Kidney epithelial cell (primary cell): ENCODE results near the gene FAM78B. TPM values are rescaled to one million over a fixed set of nuclear protein-coding genes. Genes with fewer than 3 reads are reported as not detected.
A peak's percentile ranks its signal among the peaks of the same experiment; 100 is the strongest.

Source experiments
- DNase-seq: peaks from one replicate; pipeline ENCODE4 v3.0.0-alpha.2; 2010; ENCODE audit warnings: low read depth
- H3K27me3 ChIP-seq: 2 replicates; pipeline ENCODE4 v1.6.0; 2011; ENCODE audit warnings: low read length; ENCODE audit not compliant: control insufficient read depth, insufficient read depth
- H3K36me3 ChIP-seq: 2 replicates; pipeline ENCODE4 v1.5.1; 2011; ENCODE audit warnings: low read length; ENCODE audit not compliant: control insufficient read depth, insufficient read depth
- H3K4me3 ChIP-seq: 2 replicates; pipeline ENCODE4 v1.5.1; 2011; ENCODE audit warnings: low read depth, mild to moderate bottlenecking, control low read depth, low read length
- total RNA-seq: library from RNA; depleted of rRNA; stranded (reverse); fragments of >200 nt; gene quantifications from 2 replicates; pipeline ENCODE4 v1.2.3, GENCODE V29; 2015
- TF ChIP-seq, protein P1 (sequence below): IDR thresholded peaks from 2 replicates; pipeline ENCODE4 v1.5.1; 2011; ENCODE audit warnings: mild to moderate bottlenecking, moderate library complexity, low read length, control low read depth, inconsistent platforms; ENCODE audit not compliant: insufficient read depth, poor library complexity, severe bottlenecking

The FAM78B gene
- total RNA-seq, 1 donor from 2014 or later: 0.33 TPM

DNA sequence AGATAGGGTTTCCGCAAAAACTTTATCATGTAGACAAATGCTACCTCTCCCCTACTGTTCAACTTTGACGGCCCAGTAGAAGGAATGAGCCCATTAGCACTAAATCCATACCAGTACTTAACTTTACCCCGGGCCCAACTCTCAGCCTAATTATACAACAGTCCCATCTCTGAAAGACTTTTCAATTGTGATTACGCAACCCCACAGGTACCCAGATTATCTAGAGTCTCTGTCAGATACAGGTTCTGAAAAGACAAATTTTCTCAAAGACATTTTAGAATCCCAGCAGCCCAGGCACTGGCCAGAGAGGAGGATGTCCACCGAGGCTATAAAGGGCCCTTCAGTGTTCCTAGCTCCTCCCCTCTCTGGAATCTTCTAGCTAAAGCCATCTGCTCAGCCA, 15.0 kb downstream of the FAM78B start:
- Histone ChIP-seq H3K4me3 (no peak overlapping the region), H3K36me3 (no peaks in the 10 kb centered on the region), H3K27me3 (no peaks in the 10 kb centered on the region)
- TF ChIP-seq, protein P1, sequence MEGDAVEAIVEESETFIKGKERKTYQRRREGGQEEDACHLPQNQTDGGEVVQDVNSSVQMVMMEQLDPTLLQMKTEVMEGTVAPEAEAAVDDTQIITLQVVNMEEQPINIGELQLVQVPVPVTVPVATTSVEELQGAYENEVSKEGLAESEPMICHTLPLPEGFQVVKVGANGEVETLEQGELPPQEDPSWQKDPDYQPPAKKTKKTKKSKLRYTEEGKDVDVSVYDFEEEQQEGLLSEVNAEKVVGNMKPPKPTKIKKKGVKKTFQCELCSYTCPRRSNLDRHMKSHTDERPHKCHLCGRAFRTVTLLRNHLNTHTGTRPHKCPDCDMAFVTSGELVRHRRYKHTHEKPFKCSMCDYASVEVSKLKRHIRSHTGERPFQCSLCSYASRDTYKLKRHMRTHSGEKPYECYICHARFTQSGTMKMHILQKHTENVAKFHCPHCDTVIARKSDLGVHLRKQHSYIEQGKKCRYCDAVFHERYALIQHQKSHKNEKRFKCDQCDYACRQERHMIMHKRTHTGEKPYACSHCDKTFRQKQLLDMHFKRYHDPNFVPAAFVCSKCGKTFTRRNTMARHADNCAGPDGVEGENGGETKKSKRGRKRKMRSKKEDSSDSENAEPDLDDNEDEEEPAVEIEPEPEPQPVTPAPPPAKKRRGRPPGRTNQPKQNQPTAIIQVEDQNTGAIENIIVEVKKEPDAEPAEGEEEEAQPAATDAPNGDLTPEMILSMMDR: no peak
- DNase-seq: no peak

DNA sequence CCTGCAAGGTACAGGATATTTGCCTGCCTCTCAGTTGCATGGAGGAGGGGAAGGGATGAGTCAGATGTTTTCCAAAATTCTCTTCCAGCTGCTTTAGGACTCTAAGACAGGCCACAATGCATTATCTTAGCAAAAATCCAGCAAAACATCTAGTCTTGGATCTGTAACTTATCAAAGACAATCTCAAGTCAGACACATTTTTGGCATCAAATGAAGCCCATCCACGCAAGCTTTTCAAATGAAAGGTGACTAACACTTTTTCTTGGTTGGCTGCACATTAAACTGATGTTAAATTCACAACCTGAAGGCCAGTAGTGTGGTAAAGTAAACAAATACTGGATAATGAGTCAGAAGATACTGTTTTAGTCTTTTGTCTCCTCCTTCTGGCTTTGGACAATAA, 21.3 kb downstream of the FAM78B start:
- TF ChIP-seq, protein P1: no peak
- Histone ChIP-seq H3K4me3 (no peak overlapping the region), H3K27me3 (peaks cover 2% of the 10 kb centered on the region), H3K36me3 (no peaks in the 10 kb centered on the region)
- DNase-seq: peak; percentile 19

DNA sequence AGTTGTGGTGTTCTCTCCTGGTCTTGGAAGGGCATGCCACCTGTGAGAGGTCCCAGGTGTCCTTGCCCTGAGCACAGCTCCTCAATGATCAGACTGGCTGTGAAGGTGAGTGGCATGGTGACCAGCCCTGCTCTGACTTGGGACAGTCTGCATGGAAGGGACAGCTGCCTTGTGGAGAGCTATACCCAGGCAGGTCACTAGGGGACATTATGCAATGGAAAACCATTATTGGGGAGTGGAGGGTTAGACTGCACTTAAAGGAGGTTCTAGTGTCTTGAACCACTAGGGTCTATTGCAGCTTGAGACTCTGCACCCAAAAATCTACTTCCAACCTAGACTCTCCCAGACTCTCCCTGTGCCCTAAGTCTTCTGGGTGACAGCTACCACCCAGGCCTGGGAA, 24.8 kb downstream of the FAM78B start:
- Histone ChIP-seq H3K36me3 (no peaks in the 10 kb centered on the region), H3K27me3 (peaks cover 6% of the 10 kb centered on the region), H3K4me3 (no peak overlapping the region)
- DNase-seq: no peak
- TF ChIP-seq, protein P1: no peak

DNA sequence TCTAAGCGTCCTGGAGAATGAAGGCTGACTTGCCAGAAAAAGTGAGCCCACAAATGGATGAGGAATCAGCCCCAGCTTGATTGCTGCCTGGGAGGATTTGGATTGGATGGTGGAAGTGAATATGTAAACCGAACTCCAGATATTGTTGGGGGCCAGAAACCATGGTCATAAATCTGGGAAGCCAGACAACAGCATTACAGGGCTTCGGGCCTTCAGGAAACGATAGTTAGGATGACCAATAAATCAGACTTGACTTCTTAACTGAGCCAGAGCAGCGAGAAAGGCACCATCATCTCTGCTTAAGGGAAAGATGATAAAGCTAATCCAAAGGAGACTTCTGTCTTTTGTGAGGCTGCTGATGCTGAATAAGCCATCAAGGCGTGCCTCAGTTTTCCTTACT, 26.6 kb downstream of the FAM78B start:
- TF ChIP-seq, protein P1: no peak
- H3K36me3 ChIP-seq: no peaks in the 10 kb centered on the region
- no peak overlapping the region for H3K4me3 ChIP-seq
- no peak for DNase-seq
- H3K27me3 ChIP-seq: peaks cover 6% of the 10 kb centered on the region

DNA sequence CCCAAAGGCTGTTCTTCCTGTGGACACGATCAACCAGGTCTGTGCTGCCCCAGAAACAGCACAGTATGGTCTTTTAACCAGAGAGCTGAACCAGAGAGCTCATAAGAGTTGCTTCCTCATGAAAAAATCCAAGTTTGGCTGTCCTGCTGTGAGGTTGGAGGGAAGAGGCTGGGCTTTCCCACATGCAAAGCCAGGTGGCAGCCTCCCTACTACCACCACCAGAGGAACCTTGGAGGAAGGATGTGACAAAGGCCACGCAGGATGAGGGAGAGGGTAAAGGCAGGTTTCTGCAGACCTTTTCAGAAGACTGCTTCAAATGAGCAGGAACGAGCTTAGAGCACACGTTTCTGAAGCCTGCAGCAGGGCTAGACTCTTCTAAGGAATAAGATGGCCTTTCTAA, 27.1 kb downstream of the FAM78B start:
- no peak for DNase-seq
- H3K36me3 ChIP-seq: no peaks in the 10 kb centered on the region
- H3K4me3 ChIP-seq: no peak overlapping the region
- peaks cover 6% of the 10 kb centered on the region for H3K27me3 ChIP-seq
- TF ChIP-seq, protein P1: no peak

DNA sequence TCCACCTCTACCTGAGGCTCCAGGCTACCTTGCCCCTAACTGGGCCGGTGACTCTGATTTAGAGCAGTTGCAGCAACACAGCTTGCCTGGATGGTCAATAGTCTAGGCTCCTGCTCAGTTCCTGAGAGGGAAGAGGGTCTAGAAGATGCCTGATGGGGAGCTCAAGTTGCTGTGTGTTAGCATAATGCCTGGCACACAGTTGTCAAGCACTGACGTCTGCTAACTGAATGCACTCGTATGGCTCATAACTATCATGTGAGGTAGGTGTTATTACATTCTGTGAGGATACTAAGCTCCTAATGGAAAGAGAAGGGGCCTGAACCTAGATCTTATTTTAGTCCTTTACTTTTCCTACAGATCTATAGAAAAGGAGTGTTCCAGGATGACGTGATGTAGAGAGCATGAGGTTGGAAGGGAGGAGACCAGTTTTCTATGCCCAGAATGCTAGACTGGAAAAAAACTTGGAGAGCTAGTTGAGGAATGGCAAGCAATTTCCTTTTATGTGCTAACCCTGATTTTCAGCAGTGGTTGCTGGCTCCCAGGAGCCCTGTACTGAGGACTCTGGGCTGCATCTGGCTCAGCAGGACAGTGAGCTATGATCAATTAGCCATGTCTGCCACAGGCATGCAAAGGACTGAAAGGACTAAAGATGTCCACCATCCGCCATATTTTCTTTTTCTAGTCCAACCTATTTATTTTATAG, 30.0 kb downstream of the FAM78B start:
- no peaks in the 10 kb centered on the region for H3K36me3 ChIP-seq
- peaks cover 6% of the 10 kb centered on the region for H3K27me3 ChIP-seq
- no peak for DNase-seq
- no peak overlapping the region for H3K4me3 ChIP-seq
- TF ChIP-seq, protein P1: no peak
